OCI-LY7 (cell line): ENCODE results near the gene ATP8B2. TPM values are rescaled to one million over a fixed set of nuclear protein-coding genes. Genes with fewer than 3 reads are reported as not detected.
"Not testable (repeated sequence)": the region's sequence is repeated elsewhere in the genome, so short reads cannot be mapped to it uniquely, and the experiment has no call there.

Source experiments
- Bru-seq: library from RNA; stranded (reverse); fragments of 400-500 nt; gene quantifications from one replicate; lab custom pipeline; 2021; lab: Mats Ljungman, UMichigan
- BruChase-seq, 2 experiments: library from RNA; stranded (reverse); fragments of 400-500 nt; gene quantifications; one replicate each; lab custom pipeline; 2021; lab: Mats Ljungman, UMichigan
- BruUV-seq: library from RNA; stranded (reverse); fragments of 400-500 nt; replicated peaks from 2 replicates; lab custom pipeline; 2021; lab: Mats Ljungman, UMichigan
- CTCF ChIA-PET: fragments of 300-600 bp; sonication (Branson Sonifier 250); formaldehyde crosslinking; loops from one replicate; lab custom pipeline; 2022; ENCODE audit warnings: antibody characterized with exemption; ENCODE audit not compliant: unreplicated experiment; lab: Charles Lee
- POLR2A ChIA-PET: fragments of 300-600 bp; sonication (Branson Sonifier 250); formaldehyde crosslinking; loops from one replicate; lab custom pipeline; 2022; ENCODE audit warnings: antibody characterized with exemption; lab: Charles Lee
- DNase-seq: peaks from one replicate; pipeline ENCODE4 v3.0.0-alpha.2; 2015; ENCODE audit warnings: low spot score
- H2AFZ ChIP-seq: fragments of 200-600 bp; sonication (generic), shearing (Covaris generic); 2 replicates; pipeline ENCODE4 v1.6.1; 2014; ENCODE audit warnings: mild to moderate bottlenecking, antibody characterized with exemption, low read length, moderate library complexity
- H3K27ac ChIP-seq: fragments of 200-600 bp; sonication (generic); 2 replicates; pipeline ENCODE4 v1.5.1; 2014; ENCODE audit warnings: mixed run types, low read depth, mild to moderate bottlenecking, moderate library complexity, low read length, inconsistent platforms; ENCODE audit not compliant: poor library complexity, severe bottlenecking
- H3K36me3 ChIP-seq: fragments of 200-600 bp; sonication (generic); 2 replicates; pipeline ENCODE4 v1.6.1; 2014; ENCODE audit warnings: mild to moderate bottlenecking, antibody characterized with exemption, low read length, moderate library complexity, mixed read lengths; ENCODE audit not compliant: insufficient read depth
- H3K4me1 ChIP-seq: fragments of 200-600 bp; sonication (generic); 2 replicates; pipeline ENCODE4 v1.5.1; 2014; ENCODE audit warnings: mild to moderate bottlenecking, low read length; ENCODE audit not compliant: insufficient read depth, poor library complexity, severe bottlenecking
- H3K4me2 ChIP-seq: fragments of 200-600 bp; sonication (generic); 2 replicates; pipeline ENCODE4 v1.6.1; 2014; ENCODE audit warnings: mild to moderate bottlenecking, low read length
- H3K4me3 ChIP-seq: fragments of 200-600 bp; sonication (generic); 2 replicates; pipeline ENCODE4 v1.5.1; 2014; ENCODE audit warnings: mild to moderate bottlenecking, low read depth, low read length; ENCODE audit not compliant: poor library complexity, severe bottlenecking
- H3K79me2 ChIP-seq: fragments of 200-600 bp; sonication (generic); 2 replicates; pipeline ENCODE4 v1.6.1; 2016; ENCODE audit warnings: low read depth, mild to moderate bottlenecking, low read length, moderate library complexity, mixed read lengths; ENCODE audit not compliant: insufficient read depth
- H3K9me2 ChIP-seq: fragments of 200-600 bp; sonication (generic); 2 replicates; pipeline ENCODE4 v1.6.1; 2016; ENCODE audit warnings: mild to moderate bottlenecking, low read length, mixed read lengths; ENCODE audit not compliant: insufficient read depth
- H3K9me3 ChIP-seq: fragments of 200-600 bp; sonication (generic); 2 replicates; pipeline ENCODE4 v1.6.1; 2014; ENCODE audit warnings: mild to moderate bottlenecking, mixed run types, low read length, mixed read lengths
- H4K20me1 ChIP-seq: fragments of 200-600 bp; sonication (generic); 2 replicates; pipeline ENCODE4 v1.6.1; 2014; ENCODE audit warnings: mild to moderate bottlenecking, antibody characterized with exemption, low read length, moderate library complexity, mixed read lengths; ENCODE audit not compliant: insufficient read depth
- EZH2phosphoT487 ChIP-seq: fragments of 200-600 bp; sonication (generic); IDR thresholded peaks from 2 replicates; pipeline ENCODE4 v1.6.1; 2018; ENCODE audit warnings: low read depth, borderline replicate concordance, mild to moderate bottlenecking, mixed run types, antibody characterized with exemption, low read length, moderate library complexity, mixed read lengths
- intact Hi-C: fragments of 100-400 bp; cut with micrococcal nuclease; formaldehyde crosslinking; loops from one replicate; pipeline ENCODE4 v1.10.0; 2022; ENCODE audit not compliant: unreplicated experiment
- long read RNA-seq: library from polyadenylated mRNA; stranded (forward); transcript quantifications from one replicate; pipeline ENCODE4 v2.0.0, GENCODE V29; 2022
- total RNA-seq, 2 experiments: library from RNA; depleted of rRNA in 1 of 2; stranded (reverse); fragments of >200 nt in 1 of 2; shearing (Covaris generic) in 1 of 2; gene quantifications; 2 replicates each; pipeline ENCODE4 v1.2.3, GENCODE V29; 2014 to 2022
- TF ChIP-seq, protein P1 (sequence below): fragments of 200-600 bp; sonication (generic); conservative IDR thresholded peaks from 2 replicates; pipeline ENCODE4 v1.5.1; 2014; ENCODE audit warnings: mild to moderate bottlenecking, antibody characterized with exemption, low read length, moderate library complexity, mixed read lengths

The ATP8B2 gene, protein sequence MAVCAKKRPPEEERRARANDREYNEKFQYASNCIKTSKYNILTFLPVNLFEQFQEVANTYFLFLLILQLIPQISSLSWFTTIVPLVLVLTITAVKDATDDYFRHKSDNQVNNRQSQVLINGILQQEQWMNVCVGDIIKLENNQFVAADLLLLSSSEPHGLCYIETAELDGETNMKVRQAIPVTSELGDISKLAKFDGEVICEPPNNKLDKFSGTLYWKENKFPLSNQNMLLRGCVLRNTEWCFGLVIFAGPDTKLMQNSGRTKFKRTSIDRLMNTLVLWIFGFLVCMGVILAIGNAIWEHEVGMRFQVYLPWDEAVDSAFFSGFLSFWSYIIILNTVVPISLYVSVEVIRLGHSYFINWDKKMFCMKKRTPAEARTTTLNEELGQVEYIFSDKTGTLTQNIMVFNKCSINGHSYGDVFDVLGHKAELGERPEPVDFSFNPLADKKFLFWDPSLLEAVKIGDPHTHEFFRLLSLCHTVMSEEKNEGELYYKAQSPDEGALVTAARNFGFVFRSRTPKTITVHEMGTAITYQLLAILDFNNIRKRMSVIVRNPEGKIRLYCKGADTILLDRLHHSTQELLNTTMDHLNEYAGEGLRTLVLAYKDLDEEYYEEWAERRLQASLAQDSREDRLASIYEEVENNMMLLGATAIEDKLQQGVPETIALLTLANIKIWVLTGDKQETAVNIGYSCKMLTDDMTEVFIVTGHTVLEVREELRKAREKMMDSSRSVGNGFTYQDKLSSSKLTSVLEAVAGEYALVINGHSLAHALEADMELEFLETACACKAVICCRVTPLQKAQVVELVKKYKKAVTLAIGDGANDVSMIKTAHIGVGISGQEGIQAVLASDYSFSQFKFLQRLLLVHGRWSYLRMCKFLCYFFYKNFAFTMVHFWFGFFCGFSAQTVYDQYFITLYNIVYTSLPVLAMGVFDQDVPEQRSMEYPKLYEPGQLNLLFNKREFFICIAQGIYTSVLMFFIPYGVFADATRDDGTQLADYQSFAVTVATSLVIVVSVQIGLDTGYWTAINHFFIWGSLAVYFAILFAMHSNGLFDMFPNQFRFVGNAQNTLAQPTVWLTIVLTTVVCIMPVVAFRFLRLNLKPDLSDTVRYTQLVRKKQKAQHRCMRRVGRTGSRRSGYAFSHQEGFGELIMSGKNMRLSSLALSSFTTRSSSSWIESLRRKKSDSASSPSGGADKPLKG
- total RNA-seq (2014; rRNA removed; shearing (Covaris generic)): 20.3 and 28.8 TPM in 2 replicates
- total RNA-seq (2022): 10.2 and 11.5 TPM in 2 replicates
- percentile 40 among the genes with signal in this experiment for Bru-seq, nascent RNA
- percentile 52 among the genes with signal in this experiment for BruChase-seq, experiment 1, labeled RNA remaining after a 6-hour chase
- BruChase-seq, experiment 2, labeled RNA remaining after a 2-hour chase: percentile 50 among the genes with signal in this experiment
- long read RNA-seq, partial matches to known transcripts: 1 of 2 reads
- long read RNA-seq, other reads (novel, unspliced or antisense): 1 of 2 reads

DNA sequence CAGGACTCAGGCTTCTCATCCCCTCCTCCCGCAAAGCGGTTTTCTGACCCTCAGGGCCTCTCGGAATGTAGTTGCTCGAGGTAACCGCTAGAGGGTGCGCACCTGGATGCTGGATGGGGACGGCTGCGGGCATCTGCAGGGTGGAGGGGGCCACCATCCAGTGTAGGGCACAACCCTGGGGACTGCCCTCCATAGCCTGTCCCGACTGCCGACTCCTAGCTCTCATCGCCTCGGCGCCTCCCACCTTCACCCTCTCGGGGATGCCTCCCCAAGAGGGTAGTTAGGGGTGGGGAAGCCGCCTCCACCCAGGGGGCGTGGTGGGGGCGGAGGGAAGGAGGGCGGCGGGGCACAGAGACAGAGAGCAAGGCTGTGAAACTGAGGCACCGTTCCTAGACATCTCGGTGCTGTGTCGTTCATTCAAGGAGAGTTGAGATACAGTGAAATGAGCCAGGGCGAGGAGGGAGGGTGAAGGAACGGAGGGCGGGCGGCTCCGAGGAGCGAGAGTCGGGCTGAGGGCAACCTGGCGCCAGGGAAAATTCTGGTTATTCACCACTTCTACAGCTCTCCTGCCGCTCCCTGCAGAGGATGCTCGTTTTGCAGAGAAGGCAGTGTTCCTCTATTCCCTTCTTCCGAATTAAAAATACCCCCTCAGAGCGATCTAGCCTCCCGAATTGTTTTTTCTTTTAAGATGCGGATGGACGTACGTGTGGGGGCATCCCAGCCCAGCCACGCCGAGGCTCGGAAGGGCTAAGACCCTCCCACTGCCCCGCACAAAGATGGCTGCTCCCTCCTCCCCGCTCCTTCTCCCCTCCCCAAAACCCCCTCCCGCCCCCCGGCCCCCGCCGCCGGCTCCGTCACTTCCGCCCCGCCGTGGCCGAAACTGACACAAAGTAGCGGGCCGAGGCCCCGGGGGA, at the start of gene ATP8B2:
Gene ATP8B2 (plus strand): TSS at position 857 of the 914 bp plus-strand sequence. CDS start 2,617 bp downstream, outside the sequence.
- BruUV-seq: no TSS peak
- no peak for TF ChIP-seq EZH2phosphoT487
- TF ChIP-seq, protein P1, sequence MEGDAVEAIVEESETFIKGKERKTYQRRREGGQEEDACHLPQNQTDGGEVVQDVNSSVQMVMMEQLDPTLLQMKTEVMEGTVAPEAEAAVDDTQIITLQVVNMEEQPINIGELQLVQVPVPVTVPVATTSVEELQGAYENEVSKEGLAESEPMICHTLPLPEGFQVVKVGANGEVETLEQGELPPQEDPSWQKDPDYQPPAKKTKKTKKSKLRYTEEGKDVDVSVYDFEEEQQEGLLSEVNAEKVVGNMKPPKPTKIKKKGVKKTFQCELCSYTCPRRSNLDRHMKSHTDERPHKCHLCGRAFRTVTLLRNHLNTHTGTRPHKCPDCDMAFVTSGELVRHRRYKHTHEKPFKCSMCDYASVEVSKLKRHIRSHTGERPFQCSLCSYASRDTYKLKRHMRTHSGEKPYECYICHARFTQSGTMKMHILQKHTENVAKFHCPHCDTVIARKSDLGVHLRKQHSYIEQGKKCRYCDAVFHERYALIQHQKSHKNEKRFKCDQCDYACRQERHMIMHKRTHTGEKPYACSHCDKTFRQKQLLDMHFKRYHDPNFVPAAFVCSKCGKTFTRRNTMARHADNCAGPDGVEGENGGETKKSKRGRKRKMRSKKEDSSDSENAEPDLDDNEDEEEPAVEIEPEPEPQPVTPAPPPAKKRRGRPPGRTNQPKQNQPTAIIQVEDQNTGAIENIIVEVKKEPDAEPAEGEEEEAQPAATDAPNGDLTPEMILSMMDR: peak; percentile 95
- H3K36me3 ChIP-seq: no peaks in the 10 kb centered on the region
- no peaks in the 10 kb centered on the region for H4K20me1 ChIP-seq
- peak within 1 kb of the TSS; percentile 83 for H3K4me3 ChIP-seq
- ChIA-PET CTCF (no interaction called here), POLR2A (no interaction called here)
- H3K27ac ChIP-seq: peak within 1 kb of the TSS; percentile 19
- H2AFZ ChIP-seq: peak within 1 kb of the TSS; percentile 98
- peaks cover 22% of the 10 kb centered on the region for H3K4me1 ChIP-seq
- DNase-seq: peak; percentile 87
- H3K79me2 ChIP-seq: no peaks in the 10 kb centered on the region
- peak within 1 kb of the TSS; percentile 99 for H3K4me2 ChIP-seq
- no peaks in the 10 kb centered on the region for H3K9me3 ChIP-seq
- no peaks in the 10 kb centered on the region for H3K9me2 ChIP-seq
- intact Hi-C loops: loop anchor here (10.0 kb wide), 1 partner anchor 220 kb away; no protein-coding TSS in a partner anchor

DNA sequence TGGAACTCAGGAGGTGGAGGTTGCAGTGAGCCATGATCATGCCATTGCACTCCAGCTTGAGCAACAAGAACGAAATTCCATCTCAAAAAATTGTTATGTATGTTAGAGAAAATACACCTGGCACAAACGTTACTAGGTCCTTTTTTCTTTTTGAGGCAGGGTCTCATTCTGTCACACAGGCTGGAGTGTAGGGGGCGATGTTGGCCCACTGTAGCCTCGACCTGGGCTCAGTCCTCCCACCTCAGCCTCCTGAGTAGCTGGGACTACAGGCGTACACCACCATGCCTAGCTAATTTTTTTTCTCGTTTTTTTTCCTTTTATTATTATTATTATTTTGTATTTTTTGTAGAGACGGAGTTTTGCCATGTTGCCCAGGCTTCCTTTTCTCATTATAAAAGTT, 48.5 kb upstream of the ATP8B2 start:
- Histone ChIP-seq H3K36me3 (peaks cover 25% of the 10 kb centered on the region), H3K9me2 (no peaks in the 10 kb centered on the region), H3K27ac (no peak overlapping the region), H3K4me2 (no peak overlapping the region), H3K4me3 (no peak overlapping the region), H2AFZ (no peak overlapping the region), H3K4me1 (peaks cover 13% of the 10 kb centered on the region), H4K20me1 (no peaks in the 10 kb centered on the region), H3K79me2 (peaks cover 14% of the 10 kb centered on the region; the same call in 1 of the 2 replicates), H3K9me3 (no peaks in the 10 kb centered on the region)
- CTCF ChIA-PET: no interaction called here
- TF ChIP-seq EZH2phosphoT487: no peak
- TF ChIP-seq, protein P1: peak; percentile 60; the same call in 1 of the 2 replicates
- POLR2A ChIA-PET: interaction anchor here (0.5 to 0.6 kb wide), 2 partner anchors 21 to 56 kb away, joined by 3 to 4 read pairs; partner anchors contain the start of gene UBAP2L
- DNase-seq: peak; percentile 17
- intact Hi-C loops: no loop called here
- no TSS peak for BruUV-seq

DNA sequence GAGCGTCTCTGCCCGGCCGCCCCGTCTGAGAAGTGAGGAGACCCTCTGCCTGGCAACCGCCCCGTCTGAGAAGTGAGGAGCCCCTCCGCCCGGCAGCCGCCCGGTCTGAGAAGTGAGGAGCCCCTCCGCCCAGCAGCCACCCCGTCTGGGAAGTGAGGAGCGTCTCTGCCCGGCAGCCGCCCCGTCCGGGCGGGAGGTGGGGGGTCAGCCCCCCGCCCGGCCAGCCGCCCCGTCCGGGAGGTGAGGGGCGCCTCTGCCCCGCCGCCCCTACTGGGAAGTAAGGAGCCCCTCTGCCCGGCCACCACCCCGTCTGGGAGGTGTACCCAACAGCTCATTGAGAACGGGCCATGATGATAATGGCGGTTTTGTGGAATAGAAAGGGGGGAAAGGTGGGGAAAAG, 37.7 kb upstream of the ATP8B2 start:
- H4K20me1 ChIP-seq, H3K4me3 ChIP-seq, H3K36me3 ChIP-seq, intact Hi-C loops, BruUV-seq, CTCF ChIA-PET, H3K4me2 ChIP-seq, H3K79me2 ChIP-seq, H3K9me3 ChIP-seq, POLR2A ChIA-PET, H2AFZ ChIP-seq, H3K9me2 ChIP-seq, DNase-seq, H3K27ac ChIP-seq, H3K4me1 ChIP-seq: not testable (repeated sequence)
